Measurements from ENCODE around the gene PLEKHA6.

GRCh38 chr1:204201348-204202040 is 158.2 kb downstream of the PLEKHA6 start:
- TF ChIP-seq POLR2AphosphoS5 (IDR thresholded peaks at IDR 0.05) (no peak), CTCF (IDR thresholded peaks at IDR 0.05 in 8 of 11, conservative IDR thresholded peaks at IDR 0.05 in 3 of 11) (no peak)
